GM12873 (cell line): ENCODE measurements around the gene TFRC.

ENCODE experiments used
- TF ChIP-seq, protein P1 (sequence below): IDR thresholded peaks from 2 replicates; pipeline ENCODE4 v1.5.1; 2012; ENCODE audit warnings: low read depth, mild to moderate bottlenecking, moderate library complexity, low read length, control low read depth; ENCODE audit not compliant: insufficient read depth; ENCODE audit errors: missing control alignments

Gene TFRC

DNA sequence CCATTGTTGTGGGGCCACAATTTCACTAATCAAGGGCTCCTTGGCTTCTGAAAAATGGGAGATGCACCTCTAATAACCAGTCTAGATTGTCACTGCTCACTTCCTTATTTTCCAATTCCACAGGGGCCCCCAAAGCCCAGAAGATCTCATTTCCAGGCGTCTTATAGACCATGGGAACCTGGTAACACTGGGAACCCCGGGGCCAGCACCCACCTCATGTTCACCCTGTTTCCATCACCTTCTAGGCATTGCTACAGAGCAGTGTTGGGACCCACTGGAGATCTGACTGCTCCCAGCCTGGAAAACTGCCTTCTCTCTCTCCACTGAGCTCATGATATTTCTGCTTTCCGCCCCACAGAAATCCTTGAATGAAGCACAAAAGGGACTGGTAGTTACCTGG, 61.5 kb downstream of the TFRC start:
- TF ChIP-seq, protein P1, sequence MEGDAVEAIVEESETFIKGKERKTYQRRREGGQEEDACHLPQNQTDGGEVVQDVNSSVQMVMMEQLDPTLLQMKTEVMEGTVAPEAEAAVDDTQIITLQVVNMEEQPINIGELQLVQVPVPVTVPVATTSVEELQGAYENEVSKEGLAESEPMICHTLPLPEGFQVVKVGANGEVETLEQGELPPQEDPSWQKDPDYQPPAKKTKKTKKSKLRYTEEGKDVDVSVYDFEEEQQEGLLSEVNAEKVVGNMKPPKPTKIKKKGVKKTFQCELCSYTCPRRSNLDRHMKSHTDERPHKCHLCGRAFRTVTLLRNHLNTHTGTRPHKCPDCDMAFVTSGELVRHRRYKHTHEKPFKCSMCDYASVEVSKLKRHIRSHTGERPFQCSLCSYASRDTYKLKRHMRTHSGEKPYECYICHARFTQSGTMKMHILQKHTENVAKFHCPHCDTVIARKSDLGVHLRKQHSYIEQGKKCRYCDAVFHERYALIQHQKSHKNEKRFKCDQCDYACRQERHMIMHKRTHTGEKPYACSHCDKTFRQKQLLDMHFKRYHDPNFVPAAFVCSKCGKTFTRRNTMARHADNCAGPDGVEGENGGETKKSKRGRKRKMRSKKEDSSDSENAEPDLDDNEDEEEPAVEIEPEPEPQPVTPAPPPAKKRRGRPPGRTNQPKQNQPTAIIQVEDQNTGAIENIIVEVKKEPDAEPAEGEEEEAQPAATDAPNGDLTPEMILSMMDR = no peak

DNA sequence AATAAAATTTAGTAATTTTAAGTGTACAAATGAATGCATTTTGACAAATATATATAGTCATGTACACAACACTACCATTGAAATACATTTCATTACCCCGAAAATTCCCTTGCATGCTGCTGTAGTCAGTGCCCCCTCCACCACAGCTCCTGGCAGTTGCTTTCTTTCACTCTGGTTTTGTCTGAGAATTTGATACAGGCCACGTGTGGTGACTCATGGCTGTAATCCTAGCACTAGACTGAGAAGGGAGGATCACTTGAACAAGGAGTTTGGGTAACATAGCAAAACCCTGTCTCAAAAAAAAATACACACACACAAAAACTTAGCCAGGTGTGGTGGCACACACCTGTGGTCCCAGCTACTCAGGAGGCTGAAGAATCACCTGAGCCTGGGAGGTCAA, 65.4 kb downstream of the TFRC start:
- TF ChIP-seq, protein P1 = no peak

DNA sequence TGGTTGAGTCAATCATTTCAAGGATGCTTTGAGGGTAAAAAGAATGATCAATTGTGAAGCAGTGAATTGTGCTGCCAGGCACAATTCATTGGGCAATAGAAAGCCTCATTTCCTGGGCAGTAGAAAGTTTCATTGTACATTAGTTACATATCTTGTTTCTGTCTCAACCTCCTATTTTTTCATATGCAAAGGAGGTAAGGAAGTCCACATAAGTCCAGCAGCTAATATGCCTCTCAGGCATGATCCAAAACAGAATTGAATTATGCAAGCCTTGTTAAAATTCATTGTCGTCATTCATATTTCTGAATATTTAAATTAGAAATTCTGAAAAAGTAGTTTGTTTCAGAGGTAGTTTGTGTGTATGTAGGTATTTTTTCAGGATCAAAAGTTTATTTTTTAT, 65.8 kb downstream of the TFRC start:
- TF ChIP-seq, protein P1 = no peak

DNA sequence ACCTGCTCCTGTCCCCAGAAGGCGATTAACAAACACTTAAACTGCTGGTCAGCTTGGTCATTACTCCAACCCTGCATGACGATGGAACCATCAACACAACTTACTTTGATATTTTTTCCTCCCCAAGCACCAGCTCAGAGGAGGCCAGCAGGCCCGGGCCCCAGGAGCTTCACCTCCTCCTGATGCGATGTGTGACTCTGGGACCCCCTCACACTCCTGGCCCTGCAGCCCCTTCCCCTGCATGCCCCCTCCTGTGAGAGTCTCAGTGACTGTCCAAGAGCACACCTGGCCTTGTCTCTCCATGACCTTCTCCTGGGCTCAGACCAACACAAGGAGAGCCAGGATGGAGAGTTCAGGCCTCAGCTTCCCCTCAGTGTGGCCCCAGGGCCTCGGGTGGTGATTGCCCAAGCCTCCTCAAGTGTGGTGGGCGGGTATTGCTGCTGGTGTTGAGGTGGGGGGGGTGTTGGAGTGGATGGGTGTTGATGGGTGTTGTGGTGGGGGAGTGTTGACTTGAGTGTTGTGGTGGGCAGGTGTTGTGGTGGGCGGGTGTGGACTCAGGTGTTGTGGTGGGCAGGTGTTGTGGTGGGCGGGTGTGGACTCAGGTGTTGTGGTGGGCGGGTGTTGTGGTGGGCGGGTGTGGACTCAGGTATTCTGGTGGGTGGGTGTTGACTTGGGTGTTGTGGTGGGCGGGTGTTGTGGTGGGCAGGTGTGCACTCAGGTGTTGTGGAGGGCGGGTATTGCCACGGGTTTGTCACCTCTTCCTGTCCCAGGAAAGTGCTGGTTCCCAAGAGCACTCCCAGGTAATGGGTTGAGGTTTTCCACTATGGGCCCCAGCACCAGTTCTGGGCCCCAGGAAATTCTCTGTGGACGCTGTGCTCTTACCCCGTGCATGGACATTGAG, 68.1 kb downstream of the TFRC start:
- TF ChIP-seq, protein P1 = no peak

DNA sequence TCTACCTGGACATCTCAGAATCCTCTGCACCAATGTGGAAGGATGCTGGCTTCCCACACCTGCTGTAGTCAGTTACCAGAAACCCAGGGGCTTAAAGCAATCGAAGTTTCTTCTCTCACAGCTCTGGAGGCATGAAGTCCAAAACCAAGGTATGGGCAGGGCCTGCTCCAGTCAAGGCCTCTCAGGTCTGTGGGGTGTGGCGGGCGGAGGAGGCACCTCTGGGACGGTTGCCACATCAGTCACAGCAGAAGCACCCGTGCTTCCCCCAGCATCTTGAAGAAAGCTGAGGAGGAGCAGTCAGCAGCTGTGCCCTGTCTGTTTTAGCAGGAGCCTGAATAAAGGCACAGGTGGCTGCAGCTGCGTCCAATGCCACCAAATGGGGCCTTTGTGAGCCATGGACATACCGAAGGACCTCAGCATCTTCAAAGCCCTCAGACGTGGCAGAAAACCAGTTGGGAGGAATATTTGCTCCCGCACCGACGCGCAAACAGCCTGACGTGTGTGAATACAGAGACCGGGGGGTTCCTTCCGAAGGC, 68.9 kb downstream of the TFRC start:
- TF ChIP-seq, protein P1 = no peak

DNA sequence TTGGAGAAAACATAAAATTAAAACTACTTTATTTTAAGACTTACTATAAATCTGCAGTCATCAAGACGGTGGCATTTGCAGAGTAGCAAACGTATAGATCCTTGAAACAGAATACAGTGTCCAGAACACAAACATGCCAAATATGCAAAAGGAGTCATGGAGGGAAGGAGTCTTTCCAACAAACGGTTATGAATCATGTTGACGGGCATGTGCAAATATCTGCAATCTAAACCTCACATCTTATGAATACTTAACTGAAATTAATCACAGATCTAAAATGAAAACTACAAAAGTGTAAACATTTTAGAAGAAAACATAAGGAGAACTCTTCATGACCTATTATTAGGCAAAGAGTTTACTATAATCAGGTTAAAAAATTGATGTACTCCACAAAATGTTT, 69.4 kb downstream of the TFRC start:
- TF ChIP-seq, protein P1 = no peak

DNA sequence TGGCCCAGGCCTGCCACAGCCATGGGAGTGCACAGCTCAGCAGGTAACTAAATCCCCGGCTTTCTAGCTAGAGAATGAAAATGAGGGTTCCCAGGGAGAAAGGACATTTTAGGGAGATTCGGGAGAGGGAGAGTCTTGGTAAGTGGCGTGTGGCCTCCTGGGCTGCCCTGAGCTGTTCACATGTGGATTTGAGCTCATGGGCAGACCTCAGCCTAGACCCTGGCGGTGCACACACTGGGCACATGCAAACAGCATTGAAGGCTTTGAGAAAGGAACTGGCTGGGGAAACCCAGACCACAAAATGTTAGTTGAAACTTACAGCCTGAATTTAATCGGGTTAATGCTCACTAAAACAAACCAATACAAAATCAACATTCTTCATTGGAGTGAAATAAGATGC, 72.4 kb downstream of the TFRC start:
- TF ChIP-seq, protein P1 = no peak
